HL-60 (cell line): ENCODE measurements around the gene MYLK4.

Experiments used
- CTCF ChIP-seq: IDR thresholded peaks from one replicate; pipeline ENCODE4 v1.5.1; 2011; ENCODE audit warnings: low read length, control low read depth, inconsistent platforms; ENCODE audit not compliant: insufficient read depth
- GABPA ChIP-seq: IDR thresholded peaks from 2 replicates; pipeline ENCODE4 v1.6.1; 2012; ENCODE audit warnings: low read depth
- POLR2AphosphoS5 ChIP-seq: IDR thresholded peaks from 2 replicates; pipeline ENCODE4 v1.6.1; 2012; ENCODE audit warnings: low read depth

GRCh38 chr6:2731281-2731909 lies 19.3 kb downstream of the MYLK4 start:
- TF ChIP-seq POLR2AphosphoS5 (no peak), CTCF (no peak), GABPA (no peak)
